HG03575 (cell line): ENCODE results near the gene RNF150.

ENCODE experiments used
- ATAC-seq: cut with Tn5 transposase; IDR thresholded peaks from one replicate; pipeline ENCODE4 v1.9.1; 2021; ENCODE audit not compliant: unreplicated experiment, insufficient number of reproducible peaks, low FRiP score; ENCODE audit errors: extremely low read depth

Gene RNF150

DNA sequence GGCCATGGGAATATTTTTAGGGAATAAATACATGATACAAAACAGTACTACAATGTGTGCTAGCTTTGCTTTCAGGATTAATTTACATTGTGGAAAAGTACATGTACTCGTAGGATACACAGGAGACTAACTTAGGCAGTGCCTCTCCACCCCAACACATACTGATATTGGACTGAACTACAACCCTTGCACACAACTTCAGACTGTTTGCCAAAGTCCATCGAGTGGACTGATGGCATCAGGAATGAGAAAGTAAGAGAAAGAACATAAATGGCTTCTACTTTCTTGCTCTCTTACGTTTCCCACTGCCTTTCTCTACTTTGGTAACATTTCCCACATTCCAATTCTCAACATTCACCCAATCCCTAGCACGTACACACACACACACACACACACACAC lies 130.1 kb downstream of the RNF150 start:
- no peak for ATAC-seq

- no peak for ATAC-seq
These were observed 130.9 kb downstream of the RNF150 start for GRCh38 chr4:141002323-141002805.

GRCh38 chr4:140996766-140997165 lies 136.5 kb downstream of the RNF150 start:
- no peak for ATAC-seq

DNA sequence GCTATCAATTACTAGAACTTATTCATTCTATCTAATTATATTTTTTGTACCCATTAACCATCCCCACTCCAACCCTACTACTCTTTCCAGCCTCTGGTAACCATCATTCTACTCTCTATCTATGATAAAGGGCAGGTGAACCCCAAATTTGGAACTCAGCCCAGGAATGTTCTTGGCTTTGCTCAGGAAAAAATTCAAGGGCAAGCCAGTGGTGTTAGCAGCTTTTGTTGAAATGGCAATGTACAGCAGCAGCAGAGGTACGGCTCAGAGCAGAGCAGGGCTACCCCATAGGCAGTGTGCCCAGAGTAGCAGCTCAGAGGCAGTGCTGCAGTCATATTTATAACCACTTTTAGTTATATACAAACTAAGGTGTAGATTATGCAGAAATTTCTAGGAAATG lies 138.2 kb downstream of the RNF150 start:
- no peak for ATAC-seq

DNA sequence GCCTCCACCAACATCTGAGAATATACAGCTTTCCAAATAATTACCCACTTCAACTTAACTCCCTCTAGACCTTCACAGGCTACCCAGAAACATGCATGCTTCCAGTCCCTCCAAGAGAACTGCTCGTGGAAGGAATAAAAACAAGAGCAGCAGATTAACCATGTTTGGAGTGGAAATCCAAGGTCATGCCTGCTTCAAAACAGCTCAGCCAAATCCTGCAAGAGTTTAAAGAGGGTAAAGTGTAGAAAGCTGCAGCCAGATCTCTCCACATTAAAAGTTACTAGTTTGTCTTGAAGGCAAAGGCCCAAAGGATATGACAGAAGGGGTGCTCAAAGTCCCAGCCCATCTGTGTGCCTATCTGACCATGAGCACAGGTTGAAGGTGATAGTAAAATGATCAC lies 139.3 kb downstream of the RNF150 start:
- no peak for ATAC-seq

- no peak for ATAC-seq
These were observed 139.9 kb downstream of the RNF150 start for GRCh38 chr4:140993370-140993769.

DNA sequence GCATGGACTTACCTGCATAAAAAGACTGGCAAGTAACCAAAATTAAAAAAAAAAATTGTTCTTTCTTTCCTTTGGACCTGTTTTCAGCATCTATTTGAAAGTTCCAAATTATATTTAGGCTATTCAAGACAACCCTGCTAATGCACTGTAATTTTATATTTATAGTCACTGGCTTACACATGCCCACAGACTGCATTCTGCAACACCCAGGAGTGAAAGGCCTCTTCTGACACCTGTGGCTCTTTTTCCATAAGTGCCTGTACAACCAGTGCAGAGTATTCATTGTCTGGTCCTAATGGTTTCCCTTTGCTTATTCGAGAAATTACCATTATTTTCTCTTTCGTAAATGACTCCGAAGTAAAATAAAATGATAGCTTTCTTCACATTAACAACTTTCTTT lies 143.3 kb downstream of the RNF150 start:
- no peak for ATAC-seq

- ATAC-seq = no peak
These were observed 147.2 kb downstream of the RNF150 start for GRCh38 chr4:140986045-140986444.

GRCh38 chr4:140982613-140983340 lies 150.5 kb downstream of the RNF150 start:
- ATAC-seq = no peak

- ATAC-seq = no peak
These were observed 152.7 kb downstream of the RNF150 start for GRCh38 chr4:140980426-140981200.

GRCh38 chr4:140976768-140977167 lies 156.5 kb downstream of the RNF150 start:
- no peak for ATAC-seq

DNA sequence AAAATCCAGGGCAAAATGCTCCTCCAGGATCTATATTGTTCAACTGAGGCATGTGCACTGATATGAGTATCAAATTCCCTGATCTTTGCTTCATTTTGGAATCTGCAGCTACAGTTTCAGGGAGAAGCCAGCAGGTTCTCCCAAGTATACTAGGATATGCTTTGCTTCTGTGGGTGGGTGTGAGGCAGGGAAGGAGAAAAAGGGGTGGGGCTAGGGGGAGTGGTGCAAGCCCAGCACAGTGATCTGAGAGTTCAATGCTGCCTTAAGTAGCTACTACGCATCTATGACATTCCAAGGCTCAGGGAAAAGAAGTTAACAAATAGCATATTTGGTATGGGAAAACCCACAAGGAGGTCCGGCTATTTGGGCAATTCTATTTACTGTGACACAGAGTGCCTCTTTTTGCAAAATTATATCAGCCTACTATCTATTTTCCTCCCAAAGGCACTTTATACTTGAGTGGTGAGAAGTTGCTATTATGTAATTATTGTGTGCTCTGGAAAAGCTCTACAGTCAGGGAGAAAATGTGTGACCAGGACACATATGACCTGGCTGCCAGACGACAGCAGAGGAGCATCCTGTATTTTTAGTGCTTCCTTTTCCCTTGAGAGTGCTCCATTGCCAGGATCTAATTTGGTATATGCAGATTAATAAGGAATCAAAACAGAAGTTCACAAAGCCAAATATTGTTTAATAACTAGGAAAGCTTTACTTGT lies 162.0 kb downstream of the RNF150 start:
- ATAC-seq = no peak

DNA sequence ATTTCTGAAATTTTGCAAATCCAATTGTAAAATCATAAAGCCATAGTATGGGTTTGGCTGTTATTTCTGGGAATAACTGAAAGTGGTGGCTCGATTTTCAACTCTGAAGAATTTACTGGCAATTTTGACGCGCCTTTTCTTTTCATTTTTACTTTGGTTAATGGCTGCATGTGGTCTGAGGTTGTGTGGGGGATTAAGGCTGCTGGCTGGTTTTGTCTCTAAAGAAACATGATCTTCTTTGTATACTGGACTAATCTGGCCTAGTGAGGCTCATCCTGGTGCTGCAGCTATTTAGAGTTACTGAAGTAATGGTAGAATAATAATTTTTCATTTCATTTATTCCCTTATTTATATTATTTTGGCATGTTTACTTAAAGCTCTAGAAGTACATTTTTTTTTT lies 164.0 kb downstream of the RNF150 start:
- no peak for ATAC-seq

GRCh38 chr4:140968371-140968770 lies 164.9 kb downstream of the RNF150 start:
- no peak for ATAC-seq

DNA sequence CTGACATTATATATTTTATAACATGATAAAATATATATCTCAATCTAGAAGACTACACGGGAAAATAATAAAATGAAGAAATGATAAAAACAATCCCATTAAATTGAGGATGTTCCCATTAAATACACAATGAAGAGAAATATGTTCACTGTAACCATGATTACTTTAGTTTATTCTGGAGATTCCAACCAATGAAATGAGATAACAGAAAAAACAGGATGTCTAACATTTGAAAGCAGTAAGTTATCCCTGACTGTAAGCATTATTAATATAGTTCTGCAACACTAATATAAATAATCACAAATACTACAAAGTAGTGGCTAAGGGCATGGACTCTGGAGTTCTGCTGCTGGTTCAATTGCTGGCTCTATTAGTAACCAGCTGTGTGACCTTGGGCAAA lies 169.4 kb downstream of the RNF150 start:
- ATAC-seq = no peak

- no peak for ATAC-seq
These were observed 177.6 kb downstream of the RNF150 start for GRCh38 chr4:140955641-140956040.

DNA sequence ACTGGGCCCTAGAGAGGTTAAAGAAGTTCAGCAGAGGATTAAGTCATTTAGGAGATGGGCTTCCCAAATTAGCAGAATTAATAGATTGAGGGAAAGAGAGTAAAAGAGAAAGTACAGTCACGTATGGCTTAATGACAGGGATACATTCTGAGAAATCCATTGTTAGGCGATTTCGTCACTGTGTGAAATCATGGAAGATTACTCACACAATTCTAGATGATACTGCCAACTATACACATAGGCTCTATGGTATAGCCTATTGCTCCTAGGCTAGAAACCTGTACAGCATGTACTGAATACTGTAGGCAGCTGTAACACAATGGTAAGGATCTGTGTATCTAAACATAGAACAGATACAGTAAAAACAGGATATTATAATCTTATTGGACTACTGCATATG lies 180.6 kb downstream of the RNF150 start:
- no peak for ATAC-seq

- no peak for ATAC-seq
These were observed 185.8 kb downstream of the RNF150 start for GRCh38 chr4:140947506-140947905.

- no peak for ATAC-seq
These were observed 188.2 kb downstream of the RNF150 start for GRCh38 chr4:140945106-140945505.

- ATAC-seq = no peak
These were observed 188.7 kb downstream of the RNF150 start for GRCh38 chr4:140944572-140944971.
